ENCODE data around the gene CREBBP. TPM values are rescaled to one million over a fixed set of nuclear protein-coding genes. Genes with fewer than 3 reads are reported as not detected.

The CREBBP gene
- polyA plus RNA-seq, 1 donor (not counting 4 experiments of a cell fraction or from before 2014, with no cell fraction given): 5.0 TPM

GRCh38 chr16:3816326-3816725, 64.2 kb downstream of the CREBBP start:
- H3K4me2 ChIP-seq (ENCODE audit: control insufficient read depth, extremely low read depth, insufficient read depth, low read depth, low read length): no peak overlapping the region
- peaks cover 89% of the 10 kb centered on the region for H3K79me2 ChIP-seq (ENCODE audit: control insufficient read depth, insufficient read depth, low read length)
- peaks cover 13% of the 10 kb centered on the region for H3K9me1 ChIP-seq (ENCODE audit: control insufficient read depth, extremely low read depth, insufficient read depth, low read length)
- H3K4me1 ChIP-seq (ENCODE audit: control insufficient read depth, extremely low read depth, insufficient read depth, low read length): peaks cover 19% of the 10 kb centered on the region
- no peak for TF ChIP-seq EZH2 (IDR thresholded peaks at IDR 0.05; ENCODE audit: low read length)
- no peak for TF ChIP-seq CTCF (optimal IDR thresholded peaks at IDR 0.05 in 1 of 3, IDR thresholded peaks at IDR 0.05 in 1 of 3, conservative IDR thresholded peaks at IDR 0.05 in 1 of 3; ENCODE audit: extremely low read depth in 1 of 3, insufficient read depth in 2 of 3, low read length in 3 of 3)
- no peak overlapping the region for H3K9ac ChIP-seq (ENCODE audit: control insufficient read depth, extremely low read depth, insufficient read depth, low read length)
- H3K27me3 ChIP-seq (ENCODE audit: control insufficient read depth, extremely low read depth, insufficient read depth, low read length): no peaks in the 10 kb centered on the region
- FAIRE-seq: no peak
- no peaks in the 10 kb centered on the region for H3K36me3 ChIP-seq (ENCODE audit: control insufficient read depth in 2 of 2, extremely low read depth in 1 of 2, insufficient read depth in 2 of 2, low read length in 2 of 2)
- no peak for DNase-seq (ENCODE audit: low read depth, low spot score)
- peaks cover 54% of the 10 kb centered on the region for H4K20me1 ChIP-seq (ENCODE audit: control insufficient read depth, extremely low read depth, insufficient read depth, low read length)
- no peak overlapping the region for H3K4me3 ChIP-seq (ENCODE audit: control insufficient read depth in 2 of 3, extremely low read depth in 1 of 3, insufficient read depth in 2 of 3, low read depth in 1 of 3, low read length in 3 of 3)
- no peak overlapping the region for H2AFZ ChIP-seq (ENCODE audit: control insufficient read depth, low read length)
- H3K27ac ChIP-seq (ENCODE audit: control insufficient read depth, insufficient read depth, low read length): no peak overlapping the region
- H3K9me3 ChIP-seq (ENCODE audit: control insufficient read depth, low read depth, low read length): no peaks in the 10 kb centered on the region
- dilution Hi-C loops (cut with MboI; ENCODE audit: extremely low pct_ligation_motif_present, low sequenced_read_pairs): no loop called here

- peaks cover 8% of the 10 kb centered on the region for H3K4me1 ChIP-seq (ENCODE audit: control insufficient read depth, extremely low read depth, insufficient read depth, low read length)
- H3K27me3 ChIP-seq (ENCODE audit: control insufficient read depth, extremely low read depth, insufficient read depth, low read length): no peaks in the 10 kb centered on the region
- no peak overlapping the region for H2AFZ ChIP-seq (ENCODE audit: control insufficient read depth, low read length)
- peaks cover 4% of the 10 kb centered on the region for H3K9me1 ChIP-seq (ENCODE audit: control insufficient read depth, extremely low read depth, insufficient read depth, low read length)
- no peak overlapping the region for H3K4me2 ChIP-seq (ENCODE audit: control insufficient read depth, extremely low read depth, insufficient read depth, low read depth, low read length)
- FAIRE-seq (no peak), DNase-seq (ENCODE audit: low read depth, low spot score) (no peak)
- dilution Hi-C loops (cut with MboI; ENCODE audit: extremely low pct_ligation_motif_present, low sequenced_read_pairs): no loop called here
- peaks cover 0 to 5% of the 10 kb centered on the region in 2 experiments for H3K36me3 ChIP-seq (ENCODE audit: control insufficient read depth in 2 of 2, extremely low read depth in 1 of 2, insufficient read depth in 2 of 2, low read length in 2 of 2)
- H3K4me3 ChIP-seq (ENCODE audit: control insufficient read depth in 2 of 3, extremely low read depth in 1 of 3, insufficient read depth in 2 of 3, low read depth in 1 of 3, low read length in 3 of 3): no peak overlapping the region
- H3K27ac ChIP-seq (ENCODE audit: control insufficient read depth, insufficient read depth, low read length): no peak overlapping the region
- H4K20me1 ChIP-seq (ENCODE audit: control insufficient read depth, extremely low read depth, insufficient read depth, low read length): peaks cover 40% of the 10 kb centered on the region
- no peak for TF ChIP-seq EZH2 (IDR thresholded peaks at IDR 0.05; ENCODE audit: low read length)
- TF ChIP-seq CTCF (optimal IDR thresholded peaks at IDR 0.05 in 1 of 3, IDR thresholded peaks at IDR 0.05 in 1 of 3, conservative IDR thresholded peaks at IDR 0.05 in 1 of 3; ENCODE audit: extremely low read depth in 1 of 3, insufficient read depth in 2 of 3, low read length in 3 of 3): no peak
- H3K79me2 ChIP-seq (ENCODE audit: control insufficient read depth, insufficient read depth, low read length): peaks cover 85% of the 10 kb centered on the region
- H3K9ac ChIP-seq (ENCODE audit: control insufficient read depth, extremely low read depth, insufficient read depth, low read length): no peak overlapping the region
- no peaks in the 10 kb centered on the region for H3K9me3 ChIP-seq (ENCODE audit: control insufficient read depth, low read depth, low read length)
Measured at GRCh38 chr16:3814755-3815154, 65.8 kb downstream of the CREBBP start.
